Mesenteric fat pad (tissue), 1 donor: ENCODE measurements around the gene KRT83. TPM values are rescaled to one million over a fixed set of nuclear protein-coding genes. Genes with fewer than 3 reads are reported as not detected.
A peak's percentile ranks its signal among the peaks of the same experiment; 100 is the strongest.
"Not testable (repeated sequence)": the region's sequence is repeated elsewhere in the genome, so short reads cannot be mapped to it uniquely, and the experiment has no call there.

Experiments used
- DNase-seq: peaks from one replicate; pipeline ENCODE4 v3.0.0-alpha.2; 2020; ENCODE audit warnings: low spot score
- total RNA-seq: library from RNA; stranded (reverse); fragmentation: NEBNext Ultra II Directional; extraction: Animal tissue kit (Norgen Biotek cat#: 25700); gene quantifications from one replicate; pipeline ENCODE4 v1.2.1, GENCODE V29; 2021
- donor health status: DM: yes; HTN: yes; CAD: no.

Gene KRT83
- total RNA-seq, 1 donor from 2014 or later, result not detected

- DNase-seq, result peak; percentile 41
Measured at GRCh38 chr12:52310622-52311284, 10.4 kb downstream of the KRT83 start.

- DNase-seq, result peak; percentile 86
Measured at GRCh38 chr12:52308806-52309425, 12.3 kb downstream of the KRT83 start.

- DNase-seq, result peak; percentile 91
Measured at GRCh38 chr12:52307836-52308805, 13.1 kb downstream of the KRT83 start.

- DNase-seq, result peak; percentile 43
Measured at GRCh38 chr12:52306731-52307130, 14.5 kb downstream of the KRT83 start.

- DNase-seq, result peak; percentile 28
Measured at GRCh38 chr12:52305921-52306705, 15.1 kb downstream of the KRT83 start.

GRCh38 chr12:52304941-52305411, 16.2 kb downstream of the KRT83 start:
- peak; percentile 73 for DNase-seq

GRCh38 chr12:52302242-52302914, 18.8 kb downstream of the KRT83 start:
- DNase-seq, result not testable (repeated sequence)

GRCh38 chr12:52301721-52302120, 19.5 kb downstream of the KRT83 start:
- peak; percentile 51 for DNase-seq

GRCh38 chr12:52300796-52301691, 20.2 kb downstream of the KRT83 start:
- DNase-seq, result no peak

GRCh38 chr12:52298677-52299190, 22.5 kb downstream of the KRT83 start:
- no peak for DNase-seq

- DNase-seq, result peak; percentile 67
Measured at GRCh38 chr12:52296572-52297215, 24.5 kb downstream of the KRT83 start.

GRCh38 chr12:52295663-52296062, 25.5 kb downstream of the KRT83 start:
- DNase-seq, result no peak

- DNase-seq, result no peak
Measured at GRCh38 chr12:52294803-52295202, 26.4 kb downstream of the KRT83 start.

- peak; percentile 11 for DNase-seq
Measured at GRCh38 chr12:52293926-52294325, 27.3 kb downstream of the KRT83 start.

- peak; percentile 20 for DNase-seq
Measured at GRCh38 chr12:52291267-52291935, 29.8 kb downstream of the KRT83 start, which contains the start of gene KRT81. TSS of gene KRT81 (minus strand) at chr12:52291534. CDS start at chr12:52291465, 69 bp downstream.

GRCh38 chr12:52290483-52291134, 30.6 kb downstream of the KRT83 start:
- DNase-seq, result not testable (repeated sequence)
